ENCODE measurements around the gene DPRX. TPM values are rescaled to one million over a fixed set of nuclear protein-coding genes. Genes with fewer than 3 reads are reported as not detected.

The DPRX gene
- total RNA-seq, 4 donors from 2014 or later = not detected

DNA sequence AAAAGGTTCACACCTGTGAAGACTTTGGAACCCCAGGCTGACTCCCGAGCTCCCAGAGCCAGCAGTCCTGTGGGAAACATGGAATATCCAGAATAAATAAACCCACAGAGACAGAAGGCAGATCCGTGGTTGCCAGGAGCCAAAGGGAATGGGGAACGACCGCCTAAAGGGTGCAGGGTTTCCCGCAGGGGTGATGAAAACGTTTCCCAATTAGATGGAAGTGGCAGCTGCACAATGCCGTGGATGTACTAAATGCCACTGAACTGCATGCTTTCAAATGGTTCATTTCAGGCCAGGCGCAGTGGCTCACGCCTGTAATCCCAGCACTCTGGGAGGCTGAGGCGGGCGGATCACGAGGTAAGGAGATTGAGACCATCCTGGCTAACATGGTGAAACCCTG is 23.4 kb upstream of the DPRX start:
- TF ChIP-seq, protein P1, sequence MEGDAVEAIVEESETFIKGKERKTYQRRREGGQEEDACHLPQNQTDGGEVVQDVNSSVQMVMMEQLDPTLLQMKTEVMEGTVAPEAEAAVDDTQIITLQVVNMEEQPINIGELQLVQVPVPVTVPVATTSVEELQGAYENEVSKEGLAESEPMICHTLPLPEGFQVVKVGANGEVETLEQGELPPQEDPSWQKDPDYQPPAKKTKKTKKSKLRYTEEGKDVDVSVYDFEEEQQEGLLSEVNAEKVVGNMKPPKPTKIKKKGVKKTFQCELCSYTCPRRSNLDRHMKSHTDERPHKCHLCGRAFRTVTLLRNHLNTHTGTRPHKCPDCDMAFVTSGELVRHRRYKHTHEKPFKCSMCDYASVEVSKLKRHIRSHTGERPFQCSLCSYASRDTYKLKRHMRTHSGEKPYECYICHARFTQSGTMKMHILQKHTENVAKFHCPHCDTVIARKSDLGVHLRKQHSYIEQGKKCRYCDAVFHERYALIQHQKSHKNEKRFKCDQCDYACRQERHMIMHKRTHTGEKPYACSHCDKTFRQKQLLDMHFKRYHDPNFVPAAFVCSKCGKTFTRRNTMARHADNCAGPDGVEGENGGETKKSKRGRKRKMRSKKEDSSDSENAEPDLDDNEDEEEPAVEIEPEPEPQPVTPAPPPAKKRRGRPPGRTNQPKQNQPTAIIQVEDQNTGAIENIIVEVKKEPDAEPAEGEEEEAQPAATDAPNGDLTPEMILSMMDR (IDR thresholded peaks at IDR 0.05) = no peak
- TF ChIP-seq POLR2A (IDR thresholded peaks at IDR 0.05) = no peak
- Histone ChIP-seq H3K27ac (no peak overlapping the region), H3K27me3 (no peaks in the 10 kb centered on the region), H3K4me3 (replicated peaks in 1 of 3) (no peak overlapping the region), H3K9me3 (no peaks in the 10 kb centered on the region), H3K36me3 (no peaks in the 10 kb centered on the region), H3K4me1 (no peaks in the 10 kb centered on the region)
- intact Hi-C loops (cut with DNase I) = no loop called here
- DNase-seq = no peak
- 82 to 90% methylated on average over 11 to 12 of the region's 12 CpGs for WGBS, 2 donors

DNA sequence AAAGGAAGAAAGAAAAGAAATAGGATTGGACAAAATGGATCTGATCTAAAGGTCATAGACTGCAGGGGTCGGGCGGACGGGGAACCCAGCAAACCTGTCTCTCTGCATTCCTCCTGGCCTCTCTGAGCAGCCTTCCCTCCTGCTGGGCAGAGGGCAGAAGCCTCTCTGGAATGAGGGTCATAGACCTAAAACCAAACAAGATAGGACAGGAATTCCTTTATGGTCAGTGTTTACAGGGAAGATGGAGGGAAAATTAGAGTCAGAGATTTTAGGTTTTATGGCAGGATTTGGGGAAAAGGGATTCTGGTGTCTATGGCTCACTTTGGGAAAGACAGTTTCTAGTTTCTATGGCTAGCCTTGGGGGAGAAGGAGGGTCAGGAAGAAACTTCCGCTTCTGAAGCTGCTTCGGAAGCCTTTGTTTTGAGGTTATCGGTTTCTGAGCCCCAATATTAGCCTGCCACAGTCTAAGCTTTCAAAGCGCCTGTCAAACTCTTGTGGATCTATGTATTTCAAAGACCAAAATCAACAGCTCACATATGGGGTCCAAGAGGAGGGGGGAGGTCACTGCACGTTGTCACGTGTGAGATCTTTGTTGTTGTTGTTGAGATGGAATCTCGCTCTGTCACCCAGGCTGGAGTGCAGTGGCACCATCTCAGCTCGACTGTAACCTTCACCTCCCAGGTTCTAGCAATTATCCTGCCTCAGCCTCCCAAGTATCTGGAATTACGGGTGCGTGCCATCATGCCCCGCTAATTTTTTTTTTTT is 18.9 kb upstream of the DPRX start:
- Histone ChIP-seq H3K9me3 (no peaks in the 10 kb centered on the region), H3K4me3 (replicated peaks in 1 of 3) (no peak overlapping the region), H3K36me3 (no peaks in the 10 kb centered on the region), H3K4me1 (no peaks in the 10 kb centered on the region), H3K27me3 (no peaks in the 10 kb centered on the region), H3K27ac (no peak overlapping the region)
- 37 to 48% methylated on average over 14 of the region's 14 CpGs for WGBS, 2 donors
- no peak for TF ChIP-seq POLR2A (IDR thresholded peaks at IDR 0.05)
- TF ChIP-seq, protein P1 (IDR thresholded peaks at IDR 0.05) = no peak
- intact Hi-C loops (cut with DNase I) = no loop called here
- DNase-seq = no peak

- H3K36me3 ChIP-seq = no peaks in the 10 kb centered on the region
- TF ChIP-seq, protein P1 (IDR thresholded peaks at IDR 0.05) = no peak
- TF ChIP-seq POLR2A (IDR thresholded peaks at IDR 0.05) = no peak
- DNase-seq = no peak
Observed at GRCh38 chr19:53621885-53622740, 9.7 kb upstream of the DPRX start.

GRCh38 chr19:53624771-53625545 is 6.8 kb upstream of the DPRX start:
- Histone ChIP-seq H3K4me1 (no peaks in the 10 kb centered on the region), H3K9me3 (no peaks in the 10 kb centered on the region), H3K4me3 (replicated peaks in 1 of 3) (no peak overlapping the region), H3K36me3 (no peaks in the 10 kb centered on the region), H3K27ac (no peak overlapping the region), H3K27me3 (no peaks in the 10 kb centered on the region)
- intact Hi-C loops (cut with DNase I) = no loop called here
- DNase-seq = no peak
- 75 to 89% methylated on average over 15 to 16 of the region's 16 CpGs for WGBS, 2 donors
- TF ChIP-seq, protein P1 (IDR thresholded peaks at IDR 0.05) = no peak
- TF ChIP-seq POLR2A (IDR thresholded peaks at IDR 0.05) = no peak

More at GRCh38 chr19:53621885-53622740, 9.7 kb upstream of the DPRX start:
- Histone ChIP-seq H3K4me3 (replicated peaks in 1 of 3) (no peak overlapping the region), H3K27me3 (no peaks in the 10 kb centered on the region), H3K4me1 (no peaks in the 10 kb centered on the region), H3K9me3 (no peaks in the 10 kb centered on the region), H3K27ac (no peak overlapping the region)
- WGBS, 2 donors = 64 to 75% methylated on average over 8 of the region's 8 CpGs
- intact Hi-C loops (cut with DNase I) = no loop called here

Measured in thyroid gland (tissue), 4 donors.